A673 (cell line): ENCODE results near the gene SPATA13.

Experiments used
- CTCF ChIP-seq: fragments of 300-800, 200-600 bp; sonication (generic); conservative IDR thresholded peaks from 2 replicates; pipeline ENCODE4 v1.5.1; 2017; ENCODE audit warnings: low read depth, mild to moderate bottlenecking, antibody characterized with exemption, low read length, moderate library complexity, mixed read lengths
- EZH2 ChIP-seq: fragments of 200-600 bp; sonication (generic); IDR thresholded peaks from 2 replicates; pipeline ENCODE4 v1.6.1; 2017; ENCODE audit warnings: borderline replicate concordance, low read depth, mild to moderate bottlenecking, mixed read lengths, antibody characterized with exemption, low read length; ENCODE audit not compliant: poor library complexity, severe bottlenecking

DNA sequence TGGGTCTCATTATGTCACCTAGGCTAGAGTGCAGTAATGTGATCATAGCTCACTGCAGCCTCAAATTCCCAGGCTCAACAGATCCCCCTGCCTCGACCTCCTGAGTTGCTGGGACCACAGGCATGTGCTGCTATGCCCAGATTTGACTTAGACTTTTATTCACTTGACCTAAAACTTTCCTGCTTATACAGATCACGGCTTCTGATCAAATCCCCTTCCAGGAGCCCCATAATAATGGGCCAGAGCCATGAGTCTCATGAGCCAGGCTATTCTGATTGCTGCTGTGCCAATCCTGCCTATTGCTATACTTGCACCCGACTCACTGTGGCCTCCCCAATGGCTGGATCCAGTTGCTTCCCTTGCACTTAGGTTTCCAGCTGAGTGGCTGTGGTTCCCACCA lies 190.9 kb downstream of the SPATA13 start:
- TF ChIP-seq EZH2: no peak
- TF ChIP-seq CTCF: no peak
